PC-3 (cell line): ENCODE data around the gene MGAT4A. TPM values are rescaled to one million over a fixed set of nuclear protein-coding genes. Genes with fewer than 3 reads are reported as not detected.

ENCODE experiments used
- ATAC-seq: fragments of 200-7000 bp; cut with Tn5 transposase; 2 replicates; pipeline ENCODE4 v1.9.1; 2020; ENCODE audit warnings: mild to moderate bottlenecking, moderate library complexity
- BruUV-seq: library from RNA; stranded (reverse); fragments of 400-500 nt; replicated peaks from 2 replicates; lab custom pipeline; 2021; lab: Mats Ljungman, UMichigan
- CTCF ChIA-PET: fragments of 300-600 bp; sonication (Branson Sonifier 250); formaldehyde crosslinking; loops from one replicate; lab custom pipeline; 2022; ENCODE audit warnings: antibody characterized with exemption; lab: Charles Lee
- POLR2A ChIA-PET: fragments of 300-600 bp; sonication (Branson Sonifier 250); formaldehyde crosslinking; loops from one replicate; lab custom pipeline; 2022; ENCODE audit warnings: antibody characterized with exemption; ENCODE audit not compliant: unreplicated experiment; lab: Charles Lee
- DNase-seq: peaks from one replicate; pipeline ENCODE4 v3.0.0-alpha.2; 2015
- H2AFZ ChIP-seq: fragments of 300-600 bp; sonication (generic); 2 replicates; pipeline ENCODE4 v1.6.0; 2016; ENCODE audit warnings: antibody characterized with exemption, low read length
- H3F3A ChIP-seq: fragments of 300-600 bp; sonication (generic); one replicate; pipeline ENCODE4 v1.6.0; 2017; ENCODE audit warnings: antibody characterized with exemption, low read length, control low read depth, mild to moderate bottlenecking; ENCODE audit not compliant: unreplicated experiment
- H3K27ac ChIP-seq: fragments of 300-600 bp; sonication (generic); 2 replicates; pipeline ENCODE4 v1.5.1; 2016; ENCODE audit warnings: mild to moderate bottlenecking, low read length
- H3K27me3 ChIP-seq: fragments of 300-600 bp; sonication (generic); 2 replicates; pipeline ENCODE4 v1.6.1; 2016; ENCODE audit warnings: low read length, mixed read lengths
- H3K36me3 ChIP-seq: fragments of 300-600 bp; sonication (generic); 2 replicates; pipeline ENCODE4 v1.6.1; 2016; ENCODE audit warnings: low read depth, mixed run types, low read length, mixed read lengths
- H3K4me1 ChIP-seq: fragments of 300-600 bp; sonication (generic); 2 replicates; pipeline ENCODE4 v1.5.1; 2016; ENCODE audit warnings: low read length; ENCODE audit not compliant: insufficient read depth
- H3K4me2 ChIP-seq: fragments of 300-600 bp; sonication (generic); 2 replicates; pipeline ENCODE4 v1.6.0; 2016; ENCODE audit warnings: low read length
- H3K4me3 ChIP-seq: fragments of 300-600 bp; sonication (generic); 2 replicates; pipeline ENCODE4 v1.5.1; 2016; ENCODE audit warnings: mild to moderate bottlenecking, low read length, mixed read lengths
- H3K79me2 ChIP-seq: fragments of 300-600 bp; sonication (generic); 2 replicates; pipeline ENCODE4 v1.6.1; 2017; ENCODE audit warnings: low read length, mixed read lengths
- H3K9ac ChIP-seq: fragments of 300-600 bp; sonication (generic); 2 replicates; pipeline ENCODE4 v1.6.0; 2016; ENCODE audit warnings: mild to moderate bottlenecking, low read length
- H3K9me2 ChIP-seq: fragments of 300-600 bp; sonication (generic); replicated peaks from 2 replicates; pipeline ENCODE4 v1.6.1; 2016; ENCODE audit warnings: mixed run types, low read length, mixed read lengths
- H3K9me3 ChIP-seq: fragments of 300-600 bp; sonication (generic); 2 replicates; pipeline ENCODE4 v1.6.1; 2016; ENCODE audit warnings: low read length, mixed read lengths
- H4K20me1 ChIP-seq: fragments of 300-600 bp; sonication (generic); 2 replicates; pipeline ENCODE4 v1.6.1; 2016; ENCODE audit warnings: low read length, mixed read lengths
- EZH2 ChIP-seq: fragments of 300-600 bp; sonication (generic); IDR thresholded peaks from one replicate; pipeline ENCODE4 v1.6.1; 2017; ENCODE audit warnings: antibody characterized with exemption, mild to moderate bottlenecking, low read length; ENCODE audit not compliant: unreplicated experiment
- EZH2phosphoT487 ChIP-seq: fragments of 300-600 bp; sonication (generic); IDR thresholded peaks from 2 replicates; pipeline ENCODE4 v1.6.1; 2018; ENCODE audit warnings: mild to moderate bottlenecking, antibody characterized with exemption, low read length, borderline replicate concordance
- intact Hi-C: fragments of 100-400 bp; cut with micrococcal nuclease; formaldehyde crosslinking; loops from 2 replicates; pipeline ENCODE4 v1.9.0; 2023
- total RNA-seq: library from RNA; depleted of rRNA; stranded (reverse); fragments of >200 nt; gene quantifications from 2 replicates; pipeline ENCODE4 v1.2.3, GENCODE V29; 2014
- TF ChIP-seq, protein P1 (sequence below): fragments of 300-600 bp; sonication (generic); conservative IDR thresholded peaks from 2 replicates; pipeline ENCODE4 v1.5.1; 2017; ENCODE audit warnings: antibody characterized with exemption, low read depth, mild to moderate bottlenecking, low read length

Gene MGAT4A
- total RNA-seq, 1 experiment from 2014 or later = 6.1 TPM

- intact Hi-C loops = loop anchor here (10.0 kb wide), 1 partner anchor 271 kb away; no protein-coding TSS in a partner anchor
- no peak overlapping the region for H3K4me3 ChIP-seq
- no peaks in the 10 kb centered on the region for H3K36me3 ChIP-seq
- ChIA-PET CTCF (no interaction called here), POLR2A (interaction anchor here (0.6 kb wide), 1 partner anchor 88 kb away, joined by 4 read pairs; no protein-coding TSS in a partner anchor)
- H3K9me2 ChIP-seq = no peaks in the 10 kb centered on the region
- no peak overlapping the region for H3K4me2 ChIP-seq
- ATAC-seq = no peak
- H3K79me2 ChIP-seq = no peaks in the 10 kb centered on the region
- no peak overlapping the region for H2AFZ ChIP-seq
- H3K27ac ChIP-seq = no peak overlapping the region
- H3K9me3 ChIP-seq = no peaks in the 10 kb centered on the region
- H3K9ac ChIP-seq = no peak overlapping the region
- H3K4me1 ChIP-seq = no peaks in the 10 kb centered on the region
- no peaks in the 10 kb centered on the region for H3F3A ChIP-seq
- no peak for DNase-seq
- H4K20me1 ChIP-seq = no peaks in the 10 kb centered on the region
- no peak for TF ChIP-seq EZH2phosphoT487
- TF ChIP-seq, protein P1, sequence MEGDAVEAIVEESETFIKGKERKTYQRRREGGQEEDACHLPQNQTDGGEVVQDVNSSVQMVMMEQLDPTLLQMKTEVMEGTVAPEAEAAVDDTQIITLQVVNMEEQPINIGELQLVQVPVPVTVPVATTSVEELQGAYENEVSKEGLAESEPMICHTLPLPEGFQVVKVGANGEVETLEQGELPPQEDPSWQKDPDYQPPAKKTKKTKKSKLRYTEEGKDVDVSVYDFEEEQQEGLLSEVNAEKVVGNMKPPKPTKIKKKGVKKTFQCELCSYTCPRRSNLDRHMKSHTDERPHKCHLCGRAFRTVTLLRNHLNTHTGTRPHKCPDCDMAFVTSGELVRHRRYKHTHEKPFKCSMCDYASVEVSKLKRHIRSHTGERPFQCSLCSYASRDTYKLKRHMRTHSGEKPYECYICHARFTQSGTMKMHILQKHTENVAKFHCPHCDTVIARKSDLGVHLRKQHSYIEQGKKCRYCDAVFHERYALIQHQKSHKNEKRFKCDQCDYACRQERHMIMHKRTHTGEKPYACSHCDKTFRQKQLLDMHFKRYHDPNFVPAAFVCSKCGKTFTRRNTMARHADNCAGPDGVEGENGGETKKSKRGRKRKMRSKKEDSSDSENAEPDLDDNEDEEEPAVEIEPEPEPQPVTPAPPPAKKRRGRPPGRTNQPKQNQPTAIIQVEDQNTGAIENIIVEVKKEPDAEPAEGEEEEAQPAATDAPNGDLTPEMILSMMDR = no peak
- no TSS peak for BruUV-seq
- H3K27me3 ChIP-seq = no peaks in the 10 kb centered on the region
Measured at GRCh38 chr2:98643496-98644100, 87.3 kb downstream of the MGAT4A start.

DNA sequence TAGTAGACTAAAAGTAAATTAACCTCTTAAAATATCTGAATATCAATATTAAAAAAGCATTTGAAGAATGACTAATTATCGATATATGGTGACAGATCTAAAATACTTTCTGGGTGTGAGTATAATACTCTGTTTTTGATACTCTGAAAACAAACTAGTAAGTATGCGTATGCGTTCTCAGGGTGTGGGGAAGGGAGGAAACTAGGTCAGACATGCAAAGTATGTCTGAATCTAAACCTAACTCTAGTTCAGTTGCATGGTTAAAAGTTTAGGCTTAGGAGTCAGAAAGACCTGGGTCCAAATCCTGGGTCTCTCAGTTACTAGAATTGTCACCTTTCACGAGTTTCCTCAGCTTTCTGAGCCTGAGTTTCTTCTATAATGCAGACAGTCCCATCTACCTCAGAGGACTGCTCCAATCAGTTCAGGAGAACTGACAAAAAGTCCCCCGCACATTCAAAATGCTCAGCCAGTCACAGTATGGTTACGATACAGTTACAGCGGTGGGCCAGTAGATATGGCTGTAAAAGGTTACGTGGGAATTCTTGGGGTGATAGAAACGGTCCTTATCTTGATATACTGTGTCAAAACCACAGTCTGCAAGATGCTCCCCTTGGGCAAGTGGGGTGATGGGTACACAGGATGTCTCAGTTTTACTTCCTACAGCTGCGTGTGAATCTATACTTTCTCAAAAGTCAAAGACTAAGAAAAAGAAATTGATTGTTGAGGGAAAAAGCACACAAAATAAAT lies 93.4 kb downstream of the MGAT4A start:
- CTCF ChIA-PET = no interaction called here
- H3K9me2 ChIP-seq = no peaks in the 10 kb centered on the region
- ATAC-seq = no peak
- H3K27ac ChIP-seq = no peak overlapping the region
- H3F3A ChIP-seq = no peaks in the 10 kb centered on the region
- TF ChIP-seq EZH2 (no peak), EZH2phosphoT487 (no peak)
- TF ChIP-seq, protein P1 = no peak
- BruUV-seq = no TSS peak
- no peaks in the 10 kb centered on the region for H4K20me1 ChIP-seq
- DNase-seq = no peak
- no peaks in the 10 kb centered on the region for H3K79me2 ChIP-seq
- H3K9me3 ChIP-seq = no peaks in the 10 kb centered on the region
- POLR2A ChIA-PET = no interaction called here
- intact Hi-C loops = no loop called here
- no peak overlapping the region for H3K4me2 ChIP-seq
- H3K9ac ChIP-seq = no peak overlapping the region
- no peak overlapping the region for H3K4me3 ChIP-seq
- H2AFZ ChIP-seq = no peak overlapping the region
- H3K4me1 ChIP-seq = no peaks in the 10 kb centered on the region
- no peaks in the 10 kb centered on the region for H3K36me3 ChIP-seq
- no peaks in the 10 kb centered on the region for H3K27me3 ChIP-seq
